Measurements from ENCODE around the gene FOXN1.

Gene FOXN1

GRCh38 chr17:28473542-28473941 lies 32.6 kb upstream of the FOXN1 start, which contains the start of gene SLC13A2:
SLC13A2 (plus strand) TSS chr17:28473644; CDS start chr17:28473713, 69 bp downstream.
- TF ChIP-seq CTCF (IDR thresholded peaks at IDR 0.05; ENCODE audit: borderline replicate concordance, insufficient read depth, low read depth, low read length) = peak; percentile 5; the same call in 1 of the 2 replicates
- no peak within 1 kb of the TSS for H3K4me3 ChIP-seq (ENCODE audit: low read depth, low read length)

GRCh38 chr17:28474111-28474531 lies 32.0 kb upstream of the FOXN1 start:
- TF ChIP-seq CTCF (IDR thresholded peaks at IDR 0.05; ENCODE audit: borderline replicate concordance, insufficient read depth, low read depth, low read length) = no peak
- H3K4me3 ChIP-seq (ENCODE audit: low read depth, low read length) = no peak overlapping the region

- no peak for TF ChIP-seq CTCF (IDR thresholded peaks at IDR 0.05; ENCODE audit: borderline replicate concordance, insufficient read depth, low read depth, low read length)
- H3K4me3 ChIP-seq (ENCODE audit: low read depth, low read length) = no peak overlapping the region
Observed at GRCh38 chr17:28475151-28475900, 30.8 kb upstream of the FOXN1 start.

GRCh38 chr17:28476076-28476865 lies 29.9 kb upstream of the FOXN1 start:
- no peak overlapping the region for H3K4me3 ChIP-seq (ENCODE audit: low read depth, low read length)
- no peak for TF ChIP-seq CTCF (IDR thresholded peaks at IDR 0.05; ENCODE audit: borderline replicate concordance, insufficient read depth, low read depth, low read length)

GRCh38 chr17:28477928-28478327 lies 28.2 kb upstream of the FOXN1 start:
- TF ChIP-seq CTCF (IDR thresholded peaks at IDR 0.05; ENCODE audit: borderline replicate concordance, insufficient read depth, low read depth, low read length) = no peak
- H3K4me3 ChIP-seq (ENCODE audit: low read depth, low read length) = no peak overlapping the region

- H3K4me3 ChIP-seq (ENCODE audit: low read depth, low read length) = no peak overlapping the region
- TF ChIP-seq CTCF (IDR thresholded peaks at IDR 0.05; ENCODE audit: borderline replicate concordance, insufficient read depth, low read depth, low read length) = no peak
Observed at GRCh38 chr17:28478712-28479615, 27.2 kb upstream of the FOXN1 start.

Data from GM12875 (cell line).